OCI-LY1 (cell line): Measurements from ENCODE around the gene TEN1.

Source experiments
- CTCF ChIP-seq: fragments of 200-600 bp; sonication (generic), shearing (Covaris generic); IDR thresholded peaks from 2 replicates; pipeline ENCODE4 v1.5.1; 2017; ENCODE audit warnings: mild to moderate bottlenecking, antibody characterized with exemption, low read length, moderate library complexity, mixed read lengths
- EZH2 ChIP-seq: fragments of 200-600 bp; sonication (generic), shearing (Covaris generic); IDR thresholded peaks from 2 replicates; pipeline ENCODE4 v1.8.0; 2017; ENCODE audit warnings: borderline replicate concordance, mixed run types, mild to moderate bottlenecking, antibody characterized with exemption, low read length, moderate library complexity, mixed read lengths

DNA sequence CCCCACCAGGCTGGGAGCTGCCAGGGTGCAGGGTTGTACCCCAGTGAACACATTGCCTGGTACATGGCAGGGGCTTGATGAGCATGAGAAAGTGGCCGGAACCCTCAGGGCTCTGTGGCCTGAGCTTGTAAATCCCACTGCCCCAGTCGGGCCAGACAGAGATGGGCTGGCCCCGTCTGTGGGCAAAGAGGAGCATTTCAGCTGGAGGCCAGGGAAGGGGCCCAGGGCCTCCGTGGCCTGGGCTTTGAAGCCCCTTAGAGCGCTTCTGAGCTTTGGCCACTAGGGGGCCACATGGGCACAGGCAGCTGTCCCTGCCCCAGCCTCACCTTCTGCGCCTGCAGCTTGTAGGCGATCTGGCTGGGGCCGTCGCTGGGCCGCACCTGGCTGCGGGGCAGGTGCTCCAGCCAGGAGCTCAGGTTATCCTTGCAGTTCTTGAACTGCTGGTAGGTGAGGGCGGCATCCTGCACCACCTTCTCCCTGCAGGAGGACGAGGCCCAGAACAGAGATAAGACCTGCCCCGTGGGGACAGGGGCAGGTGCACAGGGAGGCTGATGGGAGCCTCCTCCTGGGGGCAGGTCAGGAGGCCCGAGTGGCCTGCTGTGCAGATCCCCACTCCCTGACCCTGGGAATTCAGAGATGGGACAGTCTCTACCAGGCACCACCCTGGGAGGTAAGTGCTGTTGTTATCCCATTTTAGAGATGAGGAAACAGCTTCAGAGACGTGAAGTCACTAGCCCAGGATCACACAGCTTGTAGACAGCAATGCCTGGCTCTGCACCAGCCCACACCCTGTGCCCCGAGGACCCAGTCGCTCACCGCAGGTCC is 35.3 kb downstream of the TEN1 start:
- TF ChIP-seq EZH2 (no peak), CTCF (peak; percentile 84)
